HCT116 (cell line): ENCODE data around the gene DNAH7. TPM values are rescaled to one million over a fixed set of nuclear protein-coding genes. Genes with fewer than 3 reads are reported as not detected.

Experiments
- ATAC-seq: fragments of 200-7000 bp; cut with Tn5 transposase; 2 replicates; pipeline ENCODE4 v1.9.1; 2020; ENCODE audit warnings: mild to moderate bottlenecking, moderate library complexity
- BruUV-seq: library from RNA; stranded (reverse); fragments of 400-500 nt; replicated peaks from 2 replicates; lab custom pipeline; 2021; lab: Mats Ljungman, UMichigan
- CTCF ChIA-PET: fragments of 300-600 bp; sonication (Branson Sonifier 250); formaldehyde crosslinking; loops from one replicate; lab custom pipeline; 2021; ENCODE audit warnings: antibody characterized with exemption; lab: Charles Lee
- POLR2A ChIA-PET: fragments of 300-600, 350-600 bp; sonication (Branson Sonifier 250); formaldehyde crosslinking; loops from one replicate; lab custom pipeline; 2021; ENCODE audit warnings: antibody characterized with exemption; lab: Charles Lee
- RAD21 ChIA-PET, 2 experiments: fragments of 300-600 bp; sonication (Branson Sonifier 250); formaldehyde crosslinking; loops; one replicate each; lab custom pipeline; 2023; ENCODE audit warnings: low total read pairs in 2 of 2; ENCODE audit not compliant: uncharacterized antibody in 2 of 2, unreplicated experiment in 2 of 2, low non-redundant PET in 1 of 2; lab: Charles Lee
- DNase-seq: peaks from one replicate; pipeline ENCODE4 v3.0.0-alpha.2; 2010; ENCODE audit warnings: low read depth, low spot score
- H2AFZ ChIP-seq: fragments of 200-600 bp; shearing (Covaris generic), sonication (generic); 2 replicates; pipeline ENCODE4 v1.6.1; 2017; ENCODE audit warnings: low read depth, mixed run types, mixed read lengths, antibody characterized with exemption, low read length; ENCODE audit not compliant: poor library complexity, severe bottlenecking
- H3K27ac ChIP-seq: 2 replicates; pipeline ENCODE4 v1.5.1; 2012; ENCODE audit warnings: low read depth, low read length
- H3K27me3 ChIP-seq: fragments of 200-600 bp; sonication (generic); 2 replicates; pipeline ENCODE4 v1.6.1; 2016; ENCODE audit warnings: mixed run types, low read length, mixed read lengths; ENCODE audit not compliant: insufficient read depth
- H3K36me3 ChIP-seq, 2 experiments: fragments of 200-500 bp in 1 of 2; fragments of 200-600 bp in 1 of 2; sonication (Bioruptor generic) in 1 of 2; sonication (generic) in 1 of 2; 2 replicates each; pipeline versions ENCODE4 v1.5.1 to v1.6.1; 2014 to 2016; ENCODE audit warnings: low read length in 2 of 2, inconsistent platforms in 1 of 2, mixed read lengths in 1 of 2, mixed run types in 1 of 2; ENCODE audit not compliant: insufficient read depth in 2 of 2, control insufficient read depth in 1 of 2
- H3K4me1 ChIP-seq, 2 experiments: fragments of 200-600 bp in 1 of 2; sonication (generic) in 1 of 2; 2 replicates each; pipeline versions ENCODE4 v1.5.1 to v1.6.1; 2012 to 2017; ENCODE audit warnings: low read length in 2 of 2, inconsistent platforms in 1 of 2, mild to moderate bottlenecking in 1 of 2, mixed read lengths in 1 of 2, mixed run types in 1 of 2, moderate library complexity in 1 of 2; ENCODE audit not compliant: insufficient read depth in 2 of 2, control insufficient read depth in 1 of 2
- H3K4me2 ChIP-seq: fragments of 200-600 bp; sonication (generic); 2 replicates; pipeline ENCODE4 v1.6.1; 2017; ENCODE audit warnings: mixed run types, low read length, mixed read lengths
- H3K4me3 ChIP-seq, 2 experiments: fragments of 200-600 bp in 1 of 2; sonication (generic) in 1 of 2; replicated peaks in 1 of 2; 2 replicates each; pipeline ENCODE4 v1.5.1; 2011 to 2016; ENCODE audit warnings: low read length in 2 of 2, control low read depth in 1 of 2, low read depth in 1 of 2, mild to moderate bottlenecking in 1 of 2, mixed read lengths in 1 of 2, mixed run types in 1 of 2
- H3K79me2 ChIP-seq: fragments of 200-600 bp; sonication (generic); 2 replicates; pipeline ENCODE4 v1.6.1; 2017; ENCODE audit warnings: mild to moderate bottlenecking, mixed run types, low read length, moderate library complexity, mixed read lengths; ENCODE audit not compliant: insufficient read depth
- H3K9ac ChIP-seq: fragments of 200-600 bp; sonication (generic); 2 replicates; pipeline ENCODE4 v1.6.1; 2016; ENCODE audit warnings: low read length, mixed read lengths
- H3K9me2 ChIP-seq: fragments of 200-600 bp; sonication (generic), shearing (Covaris generic); 2 replicates; pipeline ENCODE4 v1.6.1; 2017; ENCODE audit warnings: mixed run types, mild to moderate bottlenecking, moderate library complexity; ENCODE audit not compliant: insufficient read depth
- H3K9me3 ChIP-seq, 2 experiments: fragments of 200-500 bp in 1 of 2; fragments of 200-600 bp in 1 of 2; sonication (Bioruptor generic) in 1 of 2; sonication (generic) in 1 of 2; 2 replicates each; pipeline ENCODE4 v1.6.1; 2014 to 2017; ENCODE audit warnings: low read length in 2 of 2, mixed read lengths in 2 of 2, inconsistent platforms in 1 of 2, low read depth in 1 of 2, mild to moderate bottlenecking in 1 of 2, mixed run types in 1 of 2, moderate library complexity in 1 of 2; ENCODE audit not compliant: control insufficient read depth in 1 of 2, insufficient read depth in 1 of 2
- H4K20me1 ChIP-seq: fragments of 200-600 bp; sonication (generic), shearing (Covaris generic); 2 replicates; pipeline ENCODE4 v1.6.1; 2017; ENCODE audit warnings: mixed run types, mild to moderate bottlenecking, moderate library complexity; ENCODE audit not compliant: insufficient read depth
- CBX3 ChIP-seq: IDR thresholded peaks from 2 replicates; pipeline ENCODE4 v1.6.1; 2012; ENCODE audit warnings: low read depth
- EGR1 ChIP-seq: IDR thresholded peaks from 2 replicates; pipeline ENCODE4 v1.6.1; 2012; ENCODE audit warnings: low read depth
- EZH2 ChIP-seq: fragments of 200-600 bp; sonication (generic); IDR thresholded peaks from 2 replicates; pipeline ENCODE4 v1.6.1; 2017; ENCODE audit warnings: antibody characterized with exemption, mixed run types
- EZH2phosphoT487 ChIP-seq: fragments of 200-600 bp; IDR thresholded peaks from 2 replicates; pipeline ENCODE4 v1.6.1; 2018; ENCODE audit warnings: antibody characterized with exemption, borderline replicate concordance
- FOSL1 ChIP-seq: IDR thresholded peaks from 2 replicates; pipeline ENCODE4 v1.6.1; 2012; ENCODE audit warnings: low read depth
- RAD21 ChIP-seq: IDR thresholded peaks from 2 replicates; pipeline ENCODE4 v1.6.1; 2012; ENCODE audit warnings: low read depth, mild to moderate bottlenecking
- SIN3A ChIP-seq: IDR thresholded peaks from 2 replicates; pipeline ENCODE4 v1.6.1; 2012; ENCODE audit warnings: low read depth
- SP1 ChIP-seq: IDR thresholded peaks from 2 replicates; pipeline ENCODE4 v1.6.1; 2012; ENCODE audit warnings: low read depth
- SRF ChIP-seq: IDR thresholded peaks from 2 replicates; pipeline ENCODE4 v1.6.1; 2012; ENCODE audit warnings: low read depth
- ZFX ChIP-seq: fragments of 450-650 bp; IDR thresholded peaks from 2 replicates; pipeline ENCODE4 v1.6.1; 2017
- ZNF274 ChIP-seq: fragments of 200-500 bp; sonication (Bioruptor generic); IDR thresholded peaks from 2 replicates; pipeline ENCODE4 v1.6.1; 2014; ENCODE audit warnings: mild to moderate bottlenecking, low read depth, low read length, inconsistent platforms
- intact Hi-C: fragments of 100-400 bp; cut with micrococcal nuclease; formaldehyde crosslinking; loops from 2 replicates; pipeline ENCODE4 v1.10.0; 2022
- total RNA-seq: library from RNA; stranded (reverse); gene quantifications from one replicate; pipeline ENCODE4 v1.2.1, GENCODE V29; 2021; ENCODE audit not compliant: unreplicated experiment
- TF ChIP-seq, protein P1 (sequence below): IDR thresholded peaks from 2 replicates; pipeline ENCODE4 v1.6.1; 2012
- TF ChIP-seq, protein P2 (sequence below): IDR thresholded peaks from 2 replicates; pipeline ENCODE4 v1.6.1; 2012
- TF ChIP-seq, protein P3 (sequence below), 3 experiments: fragments of 200-600 bp in 1 of 3; sonication (generic) in 1 of 3; IDR thresholded peaks in 2 of 3; conservative IDR thresholded peaks in 1 of 3; 2 replicates each; pipeline ENCODE4 v1.5.1; 2012 to 2017; ENCODE audit warnings: low read depth in 2 of 3, low read length in 2 of 3, antibody characterized with exemption in 1 of 3, borderline replicate concordance in 1 of 3, control low read depth in 1 of 3, mild to moderate bottlenecking in 1 of 3, mixed read lengths in 1 of 3, mixed run types in 1 of 3, moderate library complexity in 1 of 3; ENCODE audit not compliant: insufficient read depth in 1 of 3
- TF ChIP-seq, protein P4 (sequence below): IDR thresholded peaks from 2 replicates; pipeline ENCODE4 v1.6.1; 2011; ENCODE audit warnings: mild to moderate bottlenecking, low read length, moderate library complexity; ENCODE audit not compliant: insufficient replicate concordance; ENCODE audit errors: extremely low read depth

Gene DNAH7
- total RNA-seq, 1 experiment from 2014 or later: not detected

- ATAC-seq: no peak
- H3K4me2 ChIP-seq: no peak overlapping the region
- no peak overlapping the region for H3K9ac ChIP-seq
- no peak overlapping the region for H3K27ac ChIP-seq
- no peaks in the 10 kb centered on the region for H3K79me2 ChIP-seq
- no peaks in the 10 kb centered on the region for H3K4me1 ChIP-seq
- H4K20me1 ChIP-seq: no peaks in the 10 kb centered on the region
- no peaks in the 10 kb centered on the region for H3K36me3 ChIP-seq
- H2AFZ ChIP-seq: no peak overlapping the region
- no peaks in the 10 kb centered on the region for H3K9me2 ChIP-seq
- RAD21 ChIA-PET: no interaction called here
- POLR2A ChIA-PET: no interaction called here
- no peaks in the 10 kb centered on the region for H3K9me3 ChIP-seq
- CTCF ChIA-PET: no interaction called here
- no peak for TF ChIP-seq FOSL1
- TF ChIP-seq SRF: no peak
- TF ChIP-seq EGR1: no peak
- no peak for TF ChIP-seq SIN3A
- TF ChIP-seq, protein P1, sequence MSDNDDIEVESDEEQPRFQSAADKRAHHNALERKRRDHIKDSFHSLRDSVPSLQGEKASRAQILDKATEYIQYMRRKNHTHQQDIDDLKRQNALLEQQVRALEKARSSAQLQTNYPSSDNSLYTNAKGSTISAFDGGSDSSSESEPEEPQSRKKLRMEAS: no peak
- no peak for TF ChIP-seq ZNF274
- no peak for TF ChIP-seq SP1
- no peak for TF ChIP-seq EZH2
- TF ChIP-seq RAD21: no peak
- no peak for TF ChIP-seq ZFX
- TF ChIP-seq EZH2phosphoT487: no peak
- TF ChIP-seq, protein P2, sequence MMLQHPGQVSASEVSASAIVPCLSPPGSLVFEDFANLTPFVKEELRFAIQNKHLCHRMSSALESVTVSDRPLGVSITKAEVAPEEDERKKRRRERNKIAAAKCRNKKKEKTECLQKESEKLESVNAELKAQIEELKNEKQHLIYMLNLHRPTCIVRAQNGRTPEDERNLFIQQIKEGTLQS: no peak
- no peak for TF ChIP-seq CBX3
- TF ChIP-seq, protein P3, sequence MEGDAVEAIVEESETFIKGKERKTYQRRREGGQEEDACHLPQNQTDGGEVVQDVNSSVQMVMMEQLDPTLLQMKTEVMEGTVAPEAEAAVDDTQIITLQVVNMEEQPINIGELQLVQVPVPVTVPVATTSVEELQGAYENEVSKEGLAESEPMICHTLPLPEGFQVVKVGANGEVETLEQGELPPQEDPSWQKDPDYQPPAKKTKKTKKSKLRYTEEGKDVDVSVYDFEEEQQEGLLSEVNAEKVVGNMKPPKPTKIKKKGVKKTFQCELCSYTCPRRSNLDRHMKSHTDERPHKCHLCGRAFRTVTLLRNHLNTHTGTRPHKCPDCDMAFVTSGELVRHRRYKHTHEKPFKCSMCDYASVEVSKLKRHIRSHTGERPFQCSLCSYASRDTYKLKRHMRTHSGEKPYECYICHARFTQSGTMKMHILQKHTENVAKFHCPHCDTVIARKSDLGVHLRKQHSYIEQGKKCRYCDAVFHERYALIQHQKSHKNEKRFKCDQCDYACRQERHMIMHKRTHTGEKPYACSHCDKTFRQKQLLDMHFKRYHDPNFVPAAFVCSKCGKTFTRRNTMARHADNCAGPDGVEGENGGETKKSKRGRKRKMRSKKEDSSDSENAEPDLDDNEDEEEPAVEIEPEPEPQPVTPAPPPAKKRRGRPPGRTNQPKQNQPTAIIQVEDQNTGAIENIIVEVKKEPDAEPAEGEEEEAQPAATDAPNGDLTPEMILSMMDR (IDR thresholded peaks at IDR 0.05 in 2 of 3, conservative IDR thresholded peaks at IDR 0.05 in 1 of 3; ENCODE audit: borderline replicate concordance in 1 of 3, insufficient read depth in 1 of 3, low read depth in 2 of 3, low read length in 2 of 3): no peak
- TF ChIP-seq, protein P4, sequence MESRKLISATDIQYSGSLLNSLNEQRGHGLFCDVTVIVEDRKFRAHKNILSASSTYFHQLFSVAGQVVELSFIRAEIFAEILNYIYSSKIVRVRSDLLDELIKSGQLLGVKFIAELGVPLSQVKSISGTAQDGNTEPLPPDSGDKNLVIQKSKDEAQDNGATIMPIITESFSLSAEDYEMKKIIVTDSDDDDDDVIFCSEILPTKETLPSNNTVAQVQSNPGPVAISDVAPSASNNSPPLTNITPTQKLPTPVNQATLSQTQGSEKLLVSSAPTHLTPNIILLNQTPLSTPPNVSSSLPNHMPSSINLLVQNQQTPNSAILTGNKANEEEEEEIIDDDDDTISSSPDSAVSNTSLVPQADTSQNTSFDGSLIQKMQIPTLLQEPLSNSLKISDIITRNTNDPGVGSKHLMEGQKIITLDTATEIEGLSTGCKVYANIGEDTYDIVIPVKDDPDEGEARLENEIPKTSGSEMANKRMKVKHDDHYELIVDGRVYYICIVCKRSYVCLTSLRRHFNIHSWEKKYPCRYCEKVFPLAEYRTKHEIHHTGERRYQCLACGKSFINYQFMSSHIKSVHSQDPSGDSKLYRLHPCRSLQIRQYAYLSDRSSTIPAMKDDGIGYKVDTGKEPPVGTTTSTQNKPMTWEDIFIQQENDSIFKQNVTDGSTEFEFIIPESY: no peak
- DNase-seq: no peak
- no peaks in the 10 kb centered on the region for H3K27me3 ChIP-seq
- no peak overlapping the region for H3K4me3 ChIP-seq
- intact Hi-C loops: no loop called here
- no TSS peak for BruUV-seq
Observed at GRCh38 chr2:195891081-195891480, 177.6 kb downstream of the DNAH7 start.
